ENCODE data around the gene ABCB6.
"Not testable (repeated sequence)": the region's sequence is repeated elsewhere in the genome, so short reads cannot be mapped to it uniquely, and the experiment has no call there.

ABCB6 gene

DNA sequence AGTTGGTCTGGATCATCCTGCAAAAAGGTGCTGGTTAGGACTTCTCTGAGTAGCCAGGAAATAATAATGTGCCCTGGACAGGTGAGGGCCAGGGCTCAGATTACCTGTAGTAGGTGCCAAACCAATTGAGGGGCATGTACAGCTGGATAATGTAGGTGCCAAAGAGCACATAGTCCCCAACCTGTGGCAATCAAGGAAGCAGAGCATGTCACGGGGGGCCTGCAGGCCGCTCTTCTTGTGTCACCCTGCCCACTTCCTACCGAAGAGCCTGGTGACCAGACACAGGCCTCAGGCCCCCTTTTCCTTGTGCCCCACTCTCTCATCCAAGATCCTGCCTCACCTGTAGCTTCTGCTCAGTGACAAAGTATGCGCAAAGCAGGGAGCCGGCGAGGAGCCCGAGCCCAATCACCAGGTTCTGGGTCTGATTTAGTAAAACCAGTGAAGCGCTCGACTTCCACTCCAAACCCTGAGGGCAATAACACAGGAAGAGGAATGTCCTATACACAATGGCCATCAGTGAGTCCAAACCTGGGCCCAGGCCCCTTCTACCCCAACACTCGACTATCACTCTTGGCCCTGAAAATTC, 5.2 kb downstream of the ABCB6 start:
- DNase-seq (ENCODE audit: low read depth), result no peak

DNA sequence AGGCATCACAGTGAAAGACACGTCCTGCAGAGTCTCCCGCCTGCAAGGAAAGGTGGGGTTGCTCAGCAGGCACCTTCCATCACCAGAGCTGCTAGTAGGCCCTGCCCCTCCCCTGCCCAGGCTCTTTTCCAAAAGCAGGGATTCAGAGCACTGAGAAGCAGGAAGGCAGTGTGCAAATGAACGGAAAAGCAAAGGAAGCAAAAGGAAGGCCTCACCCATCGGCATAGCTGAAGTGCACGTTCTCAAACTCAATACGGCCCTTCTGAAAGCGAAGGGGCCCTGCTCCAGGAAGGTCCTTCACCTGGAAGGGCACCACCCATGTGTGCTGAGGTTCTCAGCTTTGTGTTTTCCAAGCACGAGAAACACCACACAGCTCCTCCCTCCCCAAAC, 5.7 kb downstream of the ABCB6 start:
- no peak for DNase-seq (ENCODE audit: low read depth)

DNA sequence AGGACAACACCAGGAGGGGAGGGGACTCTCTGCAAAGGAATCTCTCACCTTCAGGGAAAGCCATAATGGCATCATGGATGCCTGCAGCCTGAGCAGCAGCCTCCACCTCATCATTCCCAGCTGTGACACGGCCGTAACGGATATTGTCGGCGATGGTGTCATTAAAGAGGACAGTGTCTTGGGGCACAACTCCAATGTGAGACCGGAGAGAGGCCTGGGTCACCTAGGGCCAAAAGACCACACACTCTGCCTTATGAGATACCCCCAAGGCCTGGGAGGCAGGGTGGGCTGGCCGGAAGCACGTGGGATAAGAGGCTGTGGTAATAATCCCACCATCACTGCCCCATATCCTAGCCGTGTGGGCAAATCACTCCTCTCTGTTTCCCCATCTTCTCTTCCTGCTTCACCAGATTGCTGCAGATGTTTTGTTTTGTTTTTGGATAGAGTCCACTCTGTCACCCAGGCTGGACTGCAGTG, 7.8 kb downstream of the ABCB6 start:
- DNase-seq (ENCODE audit: low read depth), result no peak

DNA sequence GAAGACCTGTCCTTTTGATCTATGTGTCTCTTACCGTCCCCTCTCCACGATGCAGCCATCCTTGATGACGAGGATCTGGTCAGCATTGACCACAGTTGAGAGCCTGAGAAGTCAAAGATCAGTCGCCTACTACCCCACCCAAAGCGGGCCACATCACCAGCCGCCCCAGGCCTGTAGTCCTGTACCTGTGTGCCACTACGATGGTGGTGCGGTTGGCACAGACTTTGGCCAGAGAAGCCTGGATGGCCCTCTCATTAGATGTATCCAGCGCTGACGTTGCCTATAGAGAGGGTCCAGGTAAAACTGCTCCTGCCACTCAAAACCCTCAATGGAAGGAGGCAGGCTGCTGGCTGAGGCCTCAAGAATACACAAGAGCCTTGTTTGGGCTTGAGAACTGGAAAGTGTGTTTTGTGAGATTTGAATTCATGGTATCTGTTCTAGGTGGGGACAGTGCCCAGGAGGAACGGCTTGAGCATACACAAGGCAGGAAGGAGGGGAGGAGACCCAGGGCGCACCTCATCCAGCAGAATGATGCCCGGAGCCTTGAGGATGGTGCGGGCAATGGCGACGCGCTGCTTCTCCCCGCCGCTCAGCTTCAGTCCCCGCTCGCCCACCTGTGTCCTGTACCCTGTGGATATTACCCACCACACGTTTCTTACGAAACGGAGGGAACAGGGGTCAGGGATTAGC, 8.4 kb downstream of the ABCB6 start:
- DNase-seq (ENCODE audit: low read depth), result no peak

DNA sequence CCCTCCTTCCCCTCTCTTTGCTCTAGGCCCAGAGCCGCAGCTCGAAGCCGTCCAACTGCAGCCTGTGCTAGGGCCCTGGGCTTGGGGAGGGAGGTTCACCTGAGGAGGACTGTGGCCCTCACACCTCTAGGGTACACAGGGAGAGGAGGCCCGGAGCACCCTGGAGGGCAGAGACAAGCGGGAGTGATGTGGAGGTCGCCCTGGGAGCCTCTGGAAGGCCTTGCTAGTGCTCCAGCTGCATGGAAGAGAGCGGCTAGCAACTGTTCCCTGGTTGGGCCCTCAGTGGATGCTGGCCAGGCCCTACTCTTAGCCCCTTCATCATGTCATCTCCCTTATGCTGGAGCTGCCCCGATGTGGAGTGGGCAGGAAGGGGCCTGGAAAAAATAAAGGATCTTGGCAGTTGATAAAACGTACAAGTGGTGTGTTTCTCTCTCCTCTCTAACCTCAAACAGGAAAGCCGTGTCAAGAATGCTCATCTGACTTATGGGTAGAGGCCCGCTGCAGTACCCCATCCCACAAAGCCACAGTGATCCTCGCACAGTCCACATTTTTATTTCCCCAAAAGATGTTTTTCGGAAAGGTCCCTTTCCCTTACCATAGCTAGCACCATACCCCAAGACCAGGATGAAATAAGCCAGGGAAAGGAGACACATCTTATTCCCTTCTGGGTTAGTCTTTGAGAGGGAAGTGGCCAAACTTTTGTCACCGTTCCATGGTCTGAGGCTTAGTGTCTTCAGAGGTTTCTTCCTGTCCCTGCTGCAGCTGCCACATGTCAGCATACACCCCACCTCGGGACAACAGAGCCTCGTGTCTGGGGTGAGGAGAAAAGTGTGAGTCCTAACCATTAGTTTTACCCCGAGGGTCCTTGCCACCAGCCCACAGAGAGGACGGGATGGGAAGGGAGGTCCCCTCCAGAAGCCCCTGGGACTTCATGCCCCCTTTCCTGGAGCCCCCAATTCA, 9.2 kb downstream of the ABCB6 start:
- DNase-seq (ENCODE audit: low read depth), result no peak

DNA sequence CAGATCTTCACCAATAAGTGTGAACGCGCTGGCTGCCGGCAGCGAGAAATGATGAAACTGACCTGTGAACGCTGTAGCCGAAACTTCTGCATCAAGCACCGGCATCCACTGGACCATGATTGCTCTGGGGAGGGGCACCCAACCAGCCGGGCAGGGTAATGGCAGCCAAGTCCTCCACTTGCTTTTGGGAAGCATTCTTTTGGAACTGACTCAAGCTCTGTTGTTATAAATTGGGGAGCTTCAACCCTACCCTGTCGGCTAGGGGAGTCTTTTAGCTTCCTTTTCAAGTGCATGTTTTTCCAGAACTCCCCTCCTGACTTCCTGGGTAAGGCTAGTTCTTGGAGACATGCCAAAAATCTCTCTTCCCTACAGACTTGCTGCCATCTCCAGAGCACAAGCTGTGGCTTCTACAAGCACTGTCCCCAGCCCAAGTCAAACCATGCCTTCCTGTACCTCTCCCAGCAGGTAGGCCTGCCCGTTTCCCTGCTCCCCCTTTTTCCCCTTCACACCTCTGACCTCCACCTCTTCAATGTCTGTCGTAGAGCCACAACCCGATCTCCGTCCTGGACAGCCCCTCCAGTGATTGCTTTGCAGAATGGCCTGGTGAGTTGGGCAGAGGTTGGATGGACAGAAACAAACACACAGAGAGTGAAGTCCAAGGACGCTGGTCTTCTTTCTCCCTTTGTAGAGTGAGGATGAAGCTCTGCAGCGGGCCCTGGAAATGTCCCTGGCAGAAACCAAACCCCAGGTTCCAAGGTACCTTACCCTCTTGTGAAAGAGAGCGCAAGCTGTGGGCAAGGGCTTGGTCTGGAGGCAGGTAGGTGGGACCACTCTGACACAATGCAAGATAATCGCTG, 10.6 kb downstream of the ABCB6 start:
- DNase-seq (ENCODE audit: low read depth), result no peak

DNA sequence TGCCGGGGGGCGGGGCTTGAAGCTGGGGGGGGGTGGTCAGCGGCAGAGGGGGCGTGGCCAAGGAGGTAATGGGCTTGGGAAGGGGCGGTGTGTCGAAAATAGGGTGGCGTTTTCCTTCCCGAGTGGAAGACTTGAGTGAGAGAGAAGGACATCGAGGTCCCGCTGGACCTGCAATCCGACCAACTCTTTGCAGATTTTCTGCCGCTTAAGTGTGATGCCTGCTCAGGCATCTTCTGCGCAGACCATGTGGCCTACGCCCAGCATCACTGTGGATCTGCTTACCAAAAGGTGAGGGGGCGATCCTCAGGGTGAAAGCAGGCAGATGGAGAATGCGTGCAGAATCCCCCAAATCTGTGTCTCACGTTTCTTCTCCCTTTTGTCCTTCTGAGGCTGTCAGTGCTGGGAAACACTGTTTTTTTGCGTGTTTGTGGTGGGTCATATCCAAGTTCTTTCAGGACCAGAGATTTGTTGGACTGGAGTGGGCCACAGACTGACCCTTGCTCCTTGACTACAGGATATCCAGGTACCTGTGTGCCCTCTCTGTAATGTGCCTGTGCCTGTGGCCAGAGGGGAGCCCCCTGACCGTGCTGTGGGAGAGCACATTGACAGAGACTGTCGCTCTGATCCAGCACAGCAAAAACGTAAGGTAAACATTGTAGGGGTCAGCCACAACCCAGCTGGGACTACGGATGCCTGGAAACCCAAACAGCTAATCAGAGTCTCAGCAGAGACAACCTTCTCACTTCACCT, 11.4 kb downstream of the ABCB6 start:
- DNase-seq (ENCODE audit: low read depth), result no peak

DNA sequence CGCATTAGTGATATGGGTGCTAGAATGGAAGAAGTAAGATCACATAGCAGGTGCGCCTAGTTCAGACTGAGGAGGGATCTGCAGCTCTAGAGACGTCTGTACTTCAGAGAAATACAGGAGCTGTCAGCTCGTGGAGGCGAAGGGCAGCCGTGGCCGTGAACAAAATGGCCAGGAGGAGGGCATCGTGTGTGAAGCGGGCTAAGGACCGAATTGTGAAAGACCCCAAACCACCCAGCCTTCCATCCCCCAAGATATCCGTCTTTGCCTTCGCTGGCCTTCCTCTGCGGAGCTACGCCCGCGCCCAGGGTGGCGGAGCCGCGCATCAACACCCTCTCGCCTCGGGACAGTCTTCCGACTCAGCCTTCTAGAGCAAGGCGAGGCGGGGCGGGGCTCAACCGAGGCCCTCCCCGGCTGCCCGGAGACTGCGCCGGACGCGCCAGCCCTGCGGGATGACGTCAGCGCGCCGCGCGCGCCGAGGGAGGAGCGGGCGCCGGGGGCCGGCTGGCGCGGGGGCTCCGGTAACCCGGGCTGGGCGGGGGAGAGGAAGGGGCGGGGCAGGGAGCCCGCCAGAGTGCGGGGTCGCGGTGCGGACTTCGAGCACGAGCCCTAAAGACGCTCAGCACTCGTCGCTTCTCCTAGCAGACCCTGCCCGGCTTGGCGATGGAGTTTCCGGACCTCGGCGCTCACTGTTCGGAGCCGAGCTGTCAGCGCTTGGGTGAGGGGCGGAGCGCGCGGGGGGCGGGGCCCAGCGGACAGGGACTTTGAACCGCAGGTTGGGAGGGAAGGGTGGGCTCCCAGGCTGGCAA, 12.2 kb downstream of the ABCB6 start, which contains the start of gene ZFAND2B:
Gene ZFAND2B, plus strand, starts transcription at position 455 of the 806 bp plus-strand sequence. Its CDS starts 206 bp downstream, at position 661.
- DNase-seq (ENCODE audit: low read depth), result peak; percentile 91

DNA sequence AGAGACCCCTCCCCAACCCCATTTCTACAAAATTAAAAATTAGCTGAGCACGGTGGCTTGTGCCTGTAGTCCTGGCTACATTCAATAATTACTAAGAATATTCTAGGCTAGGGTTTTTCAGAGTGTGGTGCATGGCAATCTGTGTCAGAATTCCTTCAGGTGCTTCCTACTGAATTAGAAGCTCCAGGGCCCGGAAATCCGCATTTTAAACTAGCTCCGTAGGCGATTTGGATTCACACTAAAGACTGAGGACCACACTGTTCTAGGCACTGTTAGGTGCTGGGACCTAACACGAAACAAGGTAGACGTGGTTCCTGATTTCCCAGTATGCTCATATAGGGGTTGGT, 12.8 kb downstream of the ABCB6 start:
- no peak for DNase-seq (ENCODE audit: low read depth)

DNA sequence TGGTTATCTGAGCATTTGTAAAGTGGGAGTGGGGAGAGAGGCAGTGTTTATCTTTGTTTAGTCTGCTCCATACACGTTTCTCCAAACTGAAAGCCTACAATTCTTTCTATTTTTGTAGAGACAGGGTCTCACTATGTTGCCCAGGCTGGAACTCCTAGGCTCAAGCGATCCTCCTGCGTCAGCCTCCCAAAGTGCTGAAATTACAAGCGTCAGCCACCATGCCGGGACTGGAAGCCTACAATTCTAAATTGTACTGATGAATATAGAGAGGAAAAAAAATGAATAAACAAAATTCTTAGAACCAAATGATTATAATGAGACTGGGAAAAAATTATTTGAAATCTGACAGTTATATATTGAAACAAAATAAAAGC, 13.6 kb downstream of the ABCB6 start:
- DNase-seq (ENCODE audit: low read depth), result no peak

DNA sequence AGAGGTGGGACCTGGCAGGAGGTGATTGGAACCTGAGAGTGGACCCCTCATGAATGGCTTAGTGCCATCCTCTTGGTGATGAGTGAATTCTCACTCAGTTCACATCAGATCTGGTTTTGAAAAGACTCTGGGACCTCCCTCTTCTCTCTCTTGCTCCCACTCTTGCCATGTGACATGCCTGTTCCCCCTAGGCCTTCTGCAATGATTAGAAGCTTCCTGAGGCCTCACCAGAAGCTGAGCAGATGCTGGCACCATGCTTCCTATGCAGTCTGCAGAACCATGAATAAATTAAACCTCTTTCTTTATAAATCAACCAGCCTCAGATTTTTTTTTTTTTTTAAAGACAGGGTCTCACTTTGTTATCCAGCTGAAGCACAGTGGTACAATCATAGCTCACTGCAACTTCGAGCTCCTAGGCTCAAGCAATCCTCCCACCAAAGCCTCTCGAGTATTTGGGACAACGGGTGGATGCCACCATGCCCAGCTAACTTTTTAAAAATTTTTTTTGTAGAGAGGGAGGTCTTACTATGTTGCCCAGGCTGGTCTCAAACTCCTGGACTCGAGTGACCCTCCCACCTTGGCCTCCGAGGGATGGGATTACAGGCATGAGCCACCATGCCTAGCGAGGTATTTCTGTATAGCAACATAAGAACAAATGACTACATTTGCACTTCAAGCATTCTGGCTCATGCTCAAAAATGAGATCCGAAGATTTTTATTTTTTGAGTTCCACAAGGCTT, 14.2 kb downstream of the ABCB6 start:
- no peak for DNase-seq (ENCODE audit: low read depth)

DNA sequence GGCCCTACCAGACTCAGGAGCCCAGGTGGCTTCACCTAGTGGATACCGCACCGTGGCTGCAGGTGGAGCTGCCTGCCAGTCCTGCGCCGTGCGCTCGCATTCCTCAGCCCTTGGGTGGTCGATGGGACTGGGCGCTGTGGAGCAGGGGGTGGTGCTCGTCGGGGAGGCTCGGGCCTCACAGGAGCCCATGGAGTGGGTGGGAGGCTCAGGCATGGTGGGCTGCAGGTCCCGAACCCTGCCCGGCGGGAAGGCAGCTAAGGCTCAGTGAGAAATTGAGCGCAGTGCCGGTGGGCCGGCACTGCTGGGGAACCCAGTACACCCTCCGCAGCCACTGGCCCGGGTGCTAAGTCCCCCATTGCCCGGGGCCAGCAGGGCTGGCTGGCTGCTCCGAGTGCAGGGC, 17.4 kb downstream of the ABCB6 start:
- not testable (repeated sequence) for DNase-seq (ENCODE audit: low read depth)

DNA sequence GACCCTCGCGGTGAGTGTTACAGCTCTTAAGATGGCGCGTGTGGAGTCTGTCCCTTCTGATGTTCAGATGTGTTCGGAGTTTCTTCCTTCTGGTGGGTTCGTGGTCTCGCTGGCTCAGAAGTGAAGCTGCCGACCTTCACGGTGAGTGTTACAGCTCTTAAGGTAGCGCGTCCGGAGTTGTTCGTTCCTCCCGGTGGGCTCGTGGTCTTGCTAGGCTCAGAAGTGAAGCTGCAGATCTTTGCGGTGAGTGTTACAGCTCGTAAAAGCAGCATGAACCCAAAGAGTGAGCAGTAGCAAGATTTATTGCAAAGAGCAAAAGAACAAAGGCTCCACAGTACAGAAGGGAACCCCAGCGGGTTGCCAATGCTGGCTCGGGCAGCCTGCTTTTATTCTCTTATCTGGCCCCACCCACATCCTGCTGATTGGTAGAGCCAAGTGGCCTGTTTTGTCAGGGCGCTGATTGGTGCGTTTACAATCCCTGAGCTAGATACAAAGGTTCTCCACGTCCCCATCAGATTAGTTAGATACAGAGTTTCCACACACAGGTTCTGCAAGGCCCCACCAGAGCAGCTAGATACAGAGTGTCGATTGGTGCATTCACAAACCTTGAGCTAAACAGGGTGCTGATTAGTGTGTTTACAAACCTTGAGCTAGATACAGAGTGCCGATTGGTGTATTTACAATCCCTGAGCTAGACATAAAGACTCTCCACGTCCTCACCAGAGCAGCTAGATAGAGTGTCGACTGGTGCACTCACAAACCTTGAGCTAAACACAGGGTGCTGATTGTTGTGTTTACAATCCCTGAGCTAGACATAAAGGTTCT, 18.0 kb downstream of the ABCB6 start:
- DNase-seq (ENCODE audit: low read depth), result not testable (repeated sequence)

DNA sequence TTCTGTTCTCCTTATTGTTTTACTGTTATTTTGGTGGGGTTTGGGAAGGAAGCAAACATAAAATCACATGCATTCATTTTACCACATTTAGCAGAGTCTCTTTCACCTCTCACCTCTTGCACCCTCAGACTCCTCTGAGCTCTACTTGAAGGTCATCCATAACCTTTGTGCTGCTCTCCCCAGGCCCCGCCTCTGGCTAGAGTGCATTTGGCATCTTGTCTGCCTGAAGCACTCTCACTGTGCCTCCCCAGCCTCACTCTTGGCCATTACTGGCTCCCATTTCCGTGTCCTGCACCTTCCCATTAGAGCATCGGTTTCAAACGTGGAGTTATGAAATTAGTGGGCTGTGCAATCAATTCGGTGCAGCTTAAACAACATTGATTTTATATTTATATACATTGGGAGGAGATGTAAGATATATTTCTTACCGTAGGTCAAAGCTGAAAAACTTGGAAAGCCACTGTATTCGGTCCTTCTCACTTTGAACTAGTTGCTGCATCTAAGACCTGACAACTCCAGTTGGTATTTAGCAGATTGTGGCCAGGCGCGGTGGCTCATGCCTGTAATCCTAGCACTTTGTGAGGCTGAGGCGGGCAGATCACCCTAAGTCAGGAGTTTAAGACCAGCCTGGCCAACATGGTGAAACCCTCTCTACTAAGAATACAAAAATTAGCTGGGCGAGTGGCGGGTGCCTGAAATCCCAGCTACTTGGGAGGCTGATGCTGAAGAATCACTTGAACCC, 19.1 kb downstream of the ABCB6 start:
- no peak for DNase-seq (ENCODE audit: low read depth)

DNA sequence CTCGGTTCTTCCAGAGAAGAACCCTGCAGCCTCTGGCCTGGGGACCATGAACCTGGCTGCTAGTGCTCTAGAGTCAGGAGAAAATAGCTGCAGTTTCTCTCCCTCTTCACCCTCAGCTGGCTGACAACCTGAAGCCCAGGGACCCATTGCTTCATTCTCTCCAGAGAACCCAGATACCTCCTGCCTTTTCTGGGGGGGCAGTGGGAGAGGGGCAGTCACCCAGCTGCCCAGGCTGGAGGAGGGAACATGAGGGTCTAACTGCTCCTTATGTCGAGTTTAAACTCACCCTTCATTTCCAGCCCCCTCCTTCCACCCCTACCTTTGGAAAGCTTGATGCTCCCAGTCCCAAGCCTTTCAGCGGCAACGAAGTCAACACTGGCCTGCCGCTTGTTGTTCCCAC, 19.8 kb downstream of the ABCB6 start:
- DNase-seq (ENCODE audit: low read depth), result no peak

DNA sequence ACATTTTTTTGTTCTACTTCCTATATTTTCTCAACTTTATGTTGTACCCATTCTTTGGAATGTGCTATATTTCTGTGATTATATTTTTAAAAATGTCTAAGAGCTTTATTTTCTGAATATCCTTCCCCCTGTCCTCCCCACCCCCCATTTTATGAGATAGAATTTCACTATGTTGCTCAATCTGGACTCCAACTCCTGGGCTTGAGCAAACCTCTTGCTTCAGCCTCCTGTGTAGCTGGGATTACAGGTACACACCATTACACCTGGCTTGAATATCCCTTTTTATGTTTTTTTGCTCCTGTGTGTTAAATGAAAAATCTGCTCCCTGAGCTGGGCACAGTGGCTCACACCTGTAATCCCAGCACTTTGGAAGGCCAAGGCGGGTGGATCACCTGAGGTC, 21.4 kb downstream of the ABCB6 start:
- DNase-seq (ENCODE audit: low read depth), result no peak

DNA sequence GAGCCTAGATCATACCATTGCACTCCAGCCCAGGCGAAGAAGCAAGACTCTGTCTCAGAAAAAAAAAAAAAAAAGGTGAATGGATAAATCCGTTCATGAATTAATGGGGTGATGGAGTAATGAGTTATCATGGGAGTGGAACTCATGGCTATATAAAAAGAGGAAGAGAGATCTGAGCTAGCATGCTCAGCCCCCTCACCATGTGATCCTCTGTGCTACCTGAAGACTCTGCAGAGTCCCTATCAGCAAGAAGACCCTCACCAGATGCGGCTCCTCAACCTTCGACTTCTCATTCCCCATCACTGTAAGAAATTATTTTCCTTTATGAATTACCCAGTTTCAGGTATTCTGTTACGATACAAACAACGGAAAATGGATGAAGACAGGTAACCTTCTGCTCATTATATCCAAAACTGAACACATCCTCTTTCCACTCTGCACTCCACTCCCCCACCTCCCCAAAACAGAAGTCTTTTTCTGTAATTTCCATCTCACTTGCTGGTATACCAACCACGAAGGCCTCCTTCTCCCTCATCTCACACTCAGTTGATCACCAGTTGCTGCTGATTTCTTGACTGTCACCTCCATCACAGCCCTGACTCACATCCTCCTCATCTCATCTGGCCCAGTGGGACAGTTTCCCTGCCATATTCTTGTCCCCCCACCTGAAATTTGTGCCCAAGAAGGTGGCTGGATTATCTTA, 31.9 kb downstream of the ABCB6 start:
- DNase-seq (ENCODE audit: low read depth), result no peak

Measured in T-helper 22 cell (primary cell).